GM12878 (cell line): Measurements from ENCODE around the gene NRXN3.

Source experiments
- DPF2 ChIP-seq: fragments of 450-650 bp; IDR thresholded peaks from 2 replicates; pipeline ENCODE4 v1.6.1; 2017; ENCODE audit warnings: mild to moderate bottlenecking
- HDGF ChIP-seq: fragments of 450-650 bp; IDR thresholded peaks from 2 replicates; pipeline ENCODE4 v1.6.1; 2016; ENCODE audit warnings: antibody characterized with exemption
- MXI1 ChIP-seq: fragments of 150-350 bp; IDR thresholded peaks from 2 replicates; pipeline ENCODE4 v1.6.1; 2011; ENCODE audit warnings: low read depth, mild to moderate bottlenecking, inconsistent platforms, low read length, improper control_type of control experiment

GRCh38 chr14:78967111-78967809 lies 797.1 kb downstream of the NRXN3 start:
- TF ChIP-seq DPF2 (no peak), MXI1 (no peak), HDGF (no peak)
